PC-9 (cell line): ENCODE results near the gene PIP5K1B. TPM values are rescaled to one million over a fixed set of nuclear protein-coding genes. Genes with fewer than 3 reads are reported as not detected.

Source experiments
- BruUV-seq: library from RNA; stranded (reverse); fragments of 400-500 nt; replicated peaks from 2 replicates; lab custom pipeline; 2021; lab: Mats Ljungman, UMichigan
- CTCF ChIA-PET: fragments of 300-600 bp; sonication (Branson Sonifier 250); formaldehyde crosslinking; loops from one replicate; lab custom pipeline; 2022; ENCODE audit warnings: antibody characterized with exemption; lab: Charles Lee
- POLR2A ChIA-PET: fragments of 300-600 bp; sonication (Branson Sonifier 250); formaldehyde crosslinking; loops from one replicate; lab custom pipeline; 2022; ENCODE audit warnings: antibody characterized with exemption; ENCODE audit not compliant: unreplicated experiment; lab: Charles Lee
- DNase-seq, 2 experiments: peaks; one replicate each; pipeline versions ENCODE4 v3.0.0 to v3.0.0-alpha.2; 2015 to 2022; ENCODE audit warnings: mixed read lengths in 1 of 2
- H2AFZ ChIP-seq: fragments of 200-600 bp; sonication (generic); 2 replicates; pipeline ENCODE4 v1.8.1; 2017; ENCODE audit warnings: antibody characterized with exemption
- H3F3A ChIP-seq: fragments of 200-600 bp; sonication (generic); 2 replicates; pipeline ENCODE4 v1.8.1; 2017; ENCODE audit warnings: antibody characterized with exemption, mild to moderate bottlenecking, low read depth; ENCODE audit not compliant: insufficient read depth
- H3K27ac ChIP-seq: fragments of 200-600 bp; sonication (generic); 2 replicates; pipeline ENCODE4 v1.6.1; 2016; ENCODE audit warnings: mixed run types
- H3K27me3 ChIP-seq: fragments of 200-600 bp; sonication (generic); 2 replicates; pipeline ENCODE4 v1.6.1; 2016; ENCODE audit warnings: low read depth, mixed run types; ENCODE audit not compliant: insufficient read depth
- H3K36me3 ChIP-seq: fragments of 200-600 bp; sonication (generic); 2 replicates; pipeline ENCODE4 v1.6.1; 2016; ENCODE audit warnings: low read depth, mixed run types
- H3K4me1 ChIP-seq: fragments of 200-600 bp; sonication (generic); replicated peaks from 2 replicates; pipeline ENCODE4 v1.6.1; 2016; ENCODE audit warnings: mixed run types; ENCODE audit not compliant: insufficient read depth
- H3K4me2 ChIP-seq: fragments of 200-600 bp; sonication (generic); 2 replicates; pipeline ENCODE4 v1.6.1; 2017; ENCODE audit warnings: mixed run types
- H3K4me3 ChIP-seq: fragments of 200-600 bp; sonication (generic); 2 replicates; pipeline ENCODE4 v1.6.1; 2016; ENCODE audit warnings: mixed run types
- H3K79me2 ChIP-seq: fragments of 200-600 bp; sonication (generic); 2 replicates; pipeline ENCODE4 v1.6.1; 2017; ENCODE audit warnings: low read depth, mixed run types
- H3K9me2 ChIP-seq: fragments of 200-600 bp; sonication (generic); 2 replicates; pipeline ENCODE4 v1.8.1; 2017; ENCODE audit warnings: mild to moderate bottlenecking; ENCODE audit not compliant: insufficient read depth
- H3K9me3 ChIP-seq: fragments of 200-600 bp; sonication (generic); 2 replicates; pipeline ENCODE4 v1.8.1; 2016; ENCODE audit warnings: low read depth; ENCODE audit not compliant: insufficient read depth
- H4K20me1 ChIP-seq: fragments of 200-600 bp; sonication (generic); 2 replicates; pipeline ENCODE4 v1.8.1; 2017; ENCODE audit not compliant: insufficient read depth
- EZH2 ChIP-seq: fragments of 200-600 bp; sonication (generic); IDR thresholded peaks from 2 replicates; pipeline ENCODE4 v1.8.0; 2017; ENCODE audit warnings: antibody characterized with exemption, low read depth
- intact Hi-C: fragments of 100-400 bp; cut with micrococcal nuclease; formaldehyde crosslinking; loops from one replicate; pipeline ENCODE4 v1.10.0; 2022; ENCODE audit not compliant: unreplicated experiment
- total RNA-seq: library from RNA; stranded (reverse); gene quantifications from 2 replicates; pipeline ENCODE4 v1.2.3, GENCODE V29; 2021
- TF ChIP-seq, protein P1 (sequence below): fragments of 200-600 bp; sonication (generic); conservative IDR thresholded peaks from 2 replicates; pipeline ENCODE4 v1.6.1; 2017; ENCODE audit warnings: mixed run types, antibody characterized with exemption, mild to moderate bottlenecking, moderate library complexity

The PIP5K1B gene
- total RNA-seq, 1 experiment from 2014 or later = not detected

DNA sequence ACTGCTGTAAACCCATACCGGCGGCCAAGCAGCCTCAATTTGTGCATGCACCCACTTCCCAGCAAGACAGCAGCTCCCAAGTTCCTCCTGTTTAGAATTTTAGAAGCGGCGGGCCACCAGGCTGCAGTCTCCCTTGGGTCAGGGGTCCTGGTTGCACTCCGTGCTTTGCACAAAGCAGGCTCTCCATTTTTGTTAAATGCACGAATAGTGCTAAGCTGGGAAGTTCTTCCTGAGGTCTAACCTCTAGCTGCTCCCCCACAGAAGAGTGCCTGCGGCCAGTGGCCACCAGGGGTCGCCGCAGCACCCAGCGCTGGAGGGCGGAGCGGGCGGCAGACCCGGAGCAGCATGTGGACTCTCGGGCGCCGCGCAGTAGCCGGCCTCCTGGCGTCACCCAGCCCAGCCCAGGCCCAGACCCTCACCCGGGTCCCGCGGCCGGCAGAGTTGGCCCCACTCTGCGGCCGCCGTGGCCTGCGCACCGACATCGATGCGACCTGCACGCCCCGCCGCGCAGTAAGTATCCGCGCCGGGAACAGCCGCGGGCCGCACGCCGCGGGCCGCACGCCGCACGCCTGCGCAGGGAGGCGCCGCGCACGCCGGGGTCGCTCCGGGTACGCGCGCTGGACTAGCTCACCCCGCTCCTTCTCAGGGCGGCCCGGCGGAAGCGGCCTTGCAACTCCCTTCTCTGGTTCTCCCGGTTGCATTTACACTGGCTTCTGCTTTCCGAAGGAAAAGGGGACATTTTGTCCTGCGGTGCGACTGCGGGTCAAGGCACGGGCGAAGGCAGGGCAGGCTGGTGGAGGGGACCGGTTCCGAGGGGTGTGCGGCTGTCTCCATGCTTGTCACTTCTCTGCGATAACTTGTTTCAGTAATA is 330.6 kb downstream of the PIP5K1B start, which contains the start of gene FXN:
FXN (plus strand) TSS at position 315 of the 871 bp plus-strand sequence; CDS start at position 346, 31 bp downstream.
- Histone ChIP-seq H2AFZ (peak within 1 kb of the TSS; percentile 100), H3K9me2 (no peaks in the 10 kb centered on the region), H3K79me2 (peaks cover 27% of the 10 kb centered on the region), H3K27ac (0 out of 2 replicates have a peak within 1 kb of the TSS, but pooled peaks have one; percentile 21), H3K36me3 (no peaks in the 10 kb centered on the region), H4K20me1 (no peaks in the 10 kb centered on the region), H3K4me1 (0 out of 2 replicates have a peak, but pooled peaks cover 10% of the 10 kb centered on the region), H3K4me2 (peak within 1 kb of the TSS; percentile 96), H3F3A (peaks cover 10% of the 10 kb centered on the region; the same call in 1 of the 2 replicates), H3K27me3 (no peaks in the 10 kb centered on the region), H3K9me3 (no peaks in the 10 kb centered on the region), H3K4me3 (peak within 1 kb of the TSS; percentile 93)
- TF ChIP-seq EZH2 = no peak
- TF ChIP-seq, protein P1, sequence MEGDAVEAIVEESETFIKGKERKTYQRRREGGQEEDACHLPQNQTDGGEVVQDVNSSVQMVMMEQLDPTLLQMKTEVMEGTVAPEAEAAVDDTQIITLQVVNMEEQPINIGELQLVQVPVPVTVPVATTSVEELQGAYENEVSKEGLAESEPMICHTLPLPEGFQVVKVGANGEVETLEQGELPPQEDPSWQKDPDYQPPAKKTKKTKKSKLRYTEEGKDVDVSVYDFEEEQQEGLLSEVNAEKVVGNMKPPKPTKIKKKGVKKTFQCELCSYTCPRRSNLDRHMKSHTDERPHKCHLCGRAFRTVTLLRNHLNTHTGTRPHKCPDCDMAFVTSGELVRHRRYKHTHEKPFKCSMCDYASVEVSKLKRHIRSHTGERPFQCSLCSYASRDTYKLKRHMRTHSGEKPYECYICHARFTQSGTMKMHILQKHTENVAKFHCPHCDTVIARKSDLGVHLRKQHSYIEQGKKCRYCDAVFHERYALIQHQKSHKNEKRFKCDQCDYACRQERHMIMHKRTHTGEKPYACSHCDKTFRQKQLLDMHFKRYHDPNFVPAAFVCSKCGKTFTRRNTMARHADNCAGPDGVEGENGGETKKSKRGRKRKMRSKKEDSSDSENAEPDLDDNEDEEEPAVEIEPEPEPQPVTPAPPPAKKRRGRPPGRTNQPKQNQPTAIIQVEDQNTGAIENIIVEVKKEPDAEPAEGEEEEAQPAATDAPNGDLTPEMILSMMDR = peak; percentile 92
- ChIA-PET CTCF (interaction anchor here (0.6 to 1.4 kb wide), 8 partner anchors 10 to 351 kb away, joined by 3 to 14 read pairs (median 6); no protein-coding TSS in a partner anchor), POLR2A (interaction anchor here (0.7 kb wide), 1 partner anchor 188 kb away, joined by 4 read pairs; no protein-coding TSS in a partner anchor)
- TSS peak; percentile 67 for BruUV-seq
- intact Hi-C loops = loop anchor here (1.0 to 10.0 kb wide), 4 partner anchors 87 to 377 kb away; no protein-coding TSS in a partner anchor
- DNase-seq = peak; percentile 48 to 85

DNA sequence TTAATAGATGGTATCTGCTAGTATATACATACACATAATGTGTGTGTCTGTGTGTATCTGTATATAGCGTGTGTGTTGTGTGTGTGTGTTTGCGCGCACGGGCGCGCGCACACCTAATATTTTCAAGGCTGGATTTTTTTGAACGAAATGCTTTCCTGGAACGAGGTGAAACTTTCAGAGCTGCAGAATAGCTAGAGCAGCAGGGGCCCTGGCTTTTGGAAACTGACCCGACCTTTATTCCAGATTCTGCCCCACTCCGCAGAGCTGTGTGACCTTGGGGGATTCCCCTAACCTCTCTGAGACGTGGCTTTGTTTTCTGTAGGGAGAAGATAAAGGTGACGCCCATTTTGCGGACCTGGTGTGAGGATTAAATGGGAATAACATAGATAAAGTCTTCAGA is 331.3 kb downstream of the PIP5K1B start:
- Histone ChIP-seq H3K4me2 (peak overlapping the region; percentile 96), H3K79me2 (peaks cover 33% of the 10 kb centered on the region), H3K36me3 (no peaks in the 10 kb centered on the region), H3F3A (peaks cover 10% of the 10 kb centered on the region; the same call in 1 of the 2 replicates), H2AFZ (peak overlapping the region; percentile 100), H3K27ac (0 out of 2 replicates have a peak overlapping the region, but pooled peaks have one; percentile 21), H4K20me1 (no peaks in the 10 kb centered on the region), H3K9me3 (no peaks in the 10 kb centered on the region), H3K4me3 (peak overlapping the region; percentile 93), H3K27me3 (no peaks in the 10 kb centered on the region), H3K4me1 (0 out of 2 replicates have a peak, but pooled peaks cover 10% of the 10 kb centered on the region), H3K9me2 (no peaks in the 10 kb centered on the region)
- TF ChIP-seq EZH2 = no peak
- TF ChIP-seq, protein P1 = no peak
- intact Hi-C loops = loop anchor here (1.0 to 10.0 kb wide), 4 partner anchors 86 to 376 kb away; no protein-coding TSS in a partner anchor
- BruUV-seq = TSS peak; percentile 64
- ChIA-PET POLR2A (interaction anchor here (0.6 kb wide), 1 partner anchor 157 kb away, joined by 18 read pairs; no protein-coding TSS in a partner anchor), CTCF (interaction anchor here (0.6 to 1.4 kb wide), 6 partner anchors 10 to 350 kb away, joined by 3 to 14 read pairs (median 6); no protein-coding TSS in a partner anchor)
- no peak for DNase-seq

DNA sequence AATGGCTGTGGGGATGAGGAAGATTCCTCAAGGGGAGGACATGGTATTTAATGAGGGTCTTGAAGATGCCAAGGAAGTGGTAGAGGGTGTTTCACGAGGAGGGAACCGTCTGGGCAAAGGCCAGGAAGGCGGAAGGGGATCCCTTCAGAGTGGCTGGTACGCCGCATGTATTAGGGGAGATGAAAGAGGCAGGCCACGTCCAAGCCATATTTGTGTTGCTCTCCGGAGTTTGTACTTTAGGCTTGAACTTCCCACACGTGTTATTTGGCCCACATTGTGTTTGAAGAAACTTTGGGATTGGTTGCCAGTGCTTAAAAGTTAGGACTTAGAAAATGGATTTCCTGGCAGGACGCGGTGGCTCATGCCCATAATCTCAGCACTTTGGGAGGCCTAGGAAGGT is 331.8 kb downstream of the PIP5K1B start:
- intact Hi-C loops = loop anchor here (1.0 to 10.0 kb wide), 4 partner anchors 86 to 376 kb away; no protein-coding TSS in a partner anchor

More for the DNA sequence above, 331.8 kb downstream of the PIP5K1B start:
- no peaks in the 10 kb centered on the region for H3K9me3 ChIP-seq
- H3K27me3 ChIP-seq = no peaks in the 10 kb centered on the region
- ChIA-PET POLR2A (interaction anchor here (0.6 kb wide), 1 partner anchor 156 kb away, joined by 18 read pairs; no protein-coding TSS in a partner anchor), CTCF (interaction anchor here (1.4 kb wide), 1 partner anchor 156 kb away, joined by 8 read pairs; no protein-coding TSS in a partner anchor)
- no peak overlapping the region for H3K27ac ChIP-seq
- no peaks in the 10 kb centered on the region for H3K36me3 ChIP-seq
- peak overlapping the region; percentile 93 for H3K4me3 ChIP-seq
- H3F3A ChIP-seq = peaks cover 10% of the 10 kb centered on the region; the same call in 1 of the 2 replicates
- DNase-seq = no peak
- BruUV-seq = no TSS peak
- no peak for TF ChIP-seq EZH2
- TF ChIP-seq, protein P1 = no peak
- no peaks in the 10 kb centered on the region for H4K20me1 ChIP-seq
- peaks cover 33% of the 10 kb centered on the region for H3K79me2 ChIP-seq
- H2AFZ ChIP-seq = peak overlapping the region; percentile 100; the same call in 1 of the 2 replicates
- H3K4me1 ChIP-seq = 0 out of 2 replicates have a peak, but pooled peaks cover 10% of the 10 kb centered on the region
- peak overlapping the region; percentile 96 for H3K4me2 ChIP-seq
- H3K9me2 ChIP-seq = no peaks in the 10 kb centered on the region
